K562 (cell line): ENCODE data around the gene LTB4R2. TPM values are rescaled to one million over a fixed set of nuclear protein-coding genes. Genes with fewer than 3 reads are reported as not detected.
A peak's percentile ranks its signal among the peaks of the same experiment; 100 is the strongest.

Source experiments
- ATAC-seq: fragments of 200-7000 bp; cut with Tn5 transposase; 3 replicates; pipeline ENCODE4 v1.9.1; 2020; ENCODE audit warnings: moderate library complexity
- BruUV-seq: library from RNA; stranded (reverse); fragments of 400-500 nt; replicated peaks from 2 replicates; lab custom pipeline; 2021; lab: Mats Ljungman, UMichigan
- CTCF ChIA-PET: fragments of 300-600 bp; formaldehyde crosslinking; extraction: SDS; loops from one replicate; lab custom pipeline; 2021; ENCODE audit warnings: low intra/inter-chr PET ratio; lab: Yijun Ruan, JAX
- POLR2A ChIA-PET: fragments of 300-600, 350-650 bp; sonication (Branson Sonifier 250); formaldehyde crosslinking; extraction: SDS; loops from one replicate; lab custom pipeline; 2021; ENCODE audit warnings: antibody characterized with exemption, inconsistent platforms; lab: Yijun Ruan, JAX
- DNase-seq, 4 experiments: peaks; one replicate each; pipeline versions ENCODE4 v3.0.0 to v3.0.0-alpha.2; 2011 to 2018; ENCODE audit warnings: low spot score in 3 of 4, mixed read lengths in 3 of 4; ENCODE audit errors: extremely low read depth in 1 of 4
- FAIRE-seq: peaks from 2 replicates; lab custom pipeline; 2011; peaks lifted over from hg19 to GRCh38; lab: Jason Lieb, UNC
- H2AFZ ChIP-seq: 2 replicates; pipeline ENCODE4 v1.6.0; 2011; ENCODE audit warnings: low read depth, low read length, control low read depth, inconsistent platforms
- H3K27ac ChIP-seq: fragments of 200-600 bp; 3 replicates; pipeline ENCODE4 v1.8.0; 2011; ENCODE audit warnings: low read depth, mild to moderate bottlenecking, control low read depth, inconsistent platforms, low read length, moderate library complexity, mixed read lengths; ENCODE audit errors: extremely low read depth
- H3K27me3 ChIP-seq, 2 experiments: fragments of 300-600 bp in 1 of 2; 2 replicates in 1 of 2; 3 replicates in 1 of 2; pipeline versions ENCODE4 v1.6.0 to v1.8.0; 2011; ENCODE audit warnings: inconsistent platforms in 2 of 2, low read length in 2 of 2, mild to moderate bottlenecking in 1 of 2, mixed read lengths in 1 of 2, moderate library complexity in 1 of 2; ENCODE audit not compliant: control insufficient read depth in 2 of 2, insufficient read depth in 2 of 2
- H3K36me3 ChIP-seq: fragments of 300-600 bp; 3 replicates; pipeline ENCODE4 v1.8.0; 2011; ENCODE audit warnings: mild to moderate bottlenecking, low read length, inconsistent platforms; ENCODE audit not compliant: control insufficient read depth, insufficient read depth
- H3K4me1 ChIP-seq, 2 experiments: fragments of 200-600 bp in 1 of 2; replicated peaks in 1 of 2; 2 replicates in 1 of 2; 3 replicates in 1 of 2; pipeline versions ENCODE4 v1.5.1 to v1.8.0; 2011; ENCODE audit warnings: inconsistent platforms in 2 of 2, low read length in 2 of 2, mild to moderate bottlenecking in 1 of 2, mixed read lengths in 1 of 2, moderate library complexity in 1 of 2; ENCODE audit not compliant: control insufficient read depth in 2 of 2, insufficient read depth in 2 of 2
- H3K4me2 ChIP-seq: 2 replicates; pipeline ENCODE4 v1.6.1; 2011; ENCODE audit warnings: low read length, control low read depth, inconsistent platforms, mixed read lengths; ENCODE audit not compliant: insufficient read depth
- H3K4me3 ChIP-seq: fragments of 200-600 bp; sonication (generic), shearing (Covaris generic); 2 replicates; pipeline ENCODE4 v1.5.1; 2016; ENCODE audit warnings: control low read depth, inconsistent platforms
- H3K79me2 ChIP-seq: fragments of 200-600 bp; 3 replicates; pipeline ENCODE4 v1.8.0; 2011; ENCODE audit warnings: low read length, inconsistent platforms; ENCODE audit not compliant: control insufficient read depth, insufficient read depth
- H3K9ac ChIP-seq, 2 experiments: 2 replicates each; pipeline versions ENCODE4 v1.6.0 to v1.6.1; 2011; ENCODE audit warnings: low read depth in 2 of 2, low read length in 2 of 2, control low read depth in 1 of 2, inconsistent platforms in 1 of 2, mild to moderate bottlenecking in 1 of 2, mixed read lengths in 1 of 2; ENCODE audit not compliant: insufficient read depth in 1 of 2
- H3K9me1 ChIP-seq: one replicate; pipeline ENCODE4 v1.6.0; 2011; ENCODE audit warnings: inconsistent platforms, mild to moderate bottlenecking, low read length, moderate library complexity; ENCODE audit not compliant: control insufficient read depth, insufficient read depth
- H3K9me3 ChIP-seq: replicated peaks from 2 replicates; pipeline ENCODE4 v1.5.1; 2011; ENCODE audit warnings: low read depth, low read length, inconsistent platforms; ENCODE audit not compliant: control insufficient read depth, insufficient read depth
- H4K20me1 ChIP-seq: replicated peaks from 2 replicates; pipeline ENCODE4 v1.6.1; 2011; ENCODE audit warnings: low read length, inconsistent platforms, mixed read lengths; ENCODE audit not compliant: control insufficient read depth, insufficient read depth
- ARHGAP35 ChIP-seq: fragments of 450-650 bp; IDR thresholded peaks from 2 replicates; pipeline ENCODE4 v1.6.1; 2018; ENCODE audit not compliant: partially characterized antibody
- CBX3 ChIP-seq, 2 experiments: IDR thresholded peaks; 1 replicate in 1 of 2; 2 replicates in 1 of 2; pipeline ENCODE4 v1.6.1; 2012; ENCODE audit warnings: inconsistent platforms in 2 of 2, low read length in 2 of 2, borderline replicate concordance in 1 of 2, control low read depth in 1 of 2
- CTBP1 ChIP-seq: fragments of 450-650 bp; IDR thresholded peaks from 2 replicates; pipeline ENCODE4 v1.6.1; 2016; ENCODE audit warnings: borderline replicate concordance
- HDAC3 ChIP-seq: fragments of 450-650 bp; IDR thresholded peaks from 2 replicates; pipeline ENCODE4 v1.6.1; 2018; ENCODE audit warnings: borderline replicate concordance, mild to moderate bottlenecking, moderate library complexity; ENCODE audit not compliant: partially characterized antibody
- HMG20B ChIP-seq: fragments of 250-450 bp; sonication (Bioruptor Pico); IDR thresholded peaks from 2 replicates; pipeline ENCODE4 v1.5.0; 2021; ENCODE audit warnings: mild to moderate bottlenecking
- MEIS2 ChIP-seq: fragments of 450-650 bp; IDR thresholded peaks from 2 replicates; pipeline ENCODE4 v1.6.1; 2014; ENCODE audit warnings: mild to moderate bottlenecking; ENCODE audit not compliant: partially characterized antibody
- MTA2 ChIP-seq: fragments of 450-650 bp; IDR thresholded peaks from 2 replicates; pipeline ENCODE4 v1.6.1; 2016; ENCODE audit warnings: low read depth
- SMARCA4 ChIP-seq: fragments of 450-650 bp; IDR thresholded peaks from 2 replicates; pipeline ENCODE4 v1.6.1; 2016
- STAT5B ChIP-seq: fragments of 250-450 bp; sonication (Bioruptor Pico); IDR thresholded peaks from 2 replicates; pipeline ENCODE4 v1.8.0; 2021; ENCODE audit warnings: mild to moderate bottlenecking, inconsistent platforms
- ZFPM2 ChIP-seq: fragments of 250-450 bp; sonication (Bioruptor Pico); IDR thresholded peaks from 2 replicates; pipeline ENCODE4 v1.5.1; 2022; ENCODE audit warnings: mild to moderate bottlenecking
- ZNF766 ChIP-seq: fragments of 200-800 bp; sonication (Bioruptor generic); conservative IDR thresholded peaks from 2 replicates; pipeline ENCODE4 v1.6.1; 2016; ENCODE audit warnings: missing genetic modification characterization, missing compliant biosample characterization
- WGBS: fragments of 100-300 bp; shearing (Covaris generic); methylation state at CpG from one replicate; pipeline ENCODE4 v1.1.6; 2016; ENCODE audit warnings: low coverage, mixed read lengths; ENCODE audit not compliant: insufficient coverage; ENCODE audit errors: missing lambda C conversion rate; 5-methylcytosine and 5-hydroxymethylcytosine counted together
- in situ Hi-C: fragments of 300-500 bp; cut with MboI; formaldehyde crosslinking; loops from 4 replicates; pipeline ENCODE4 v1.15.0; 2018; ENCODE audit warnings: inconsistent platforms, mixed read lengths
- intact Hi-C: fragments of 100-400 bp; cut with micrococcal nuclease; formaldehyde crosslinking; loops from 2 replicates; pipeline ENCODE4 v1.14.2; 2022
- polyA plus RNA-seq, 8 experiments: library from polyadenylated mRNA; depleted of rRNA in 4 of 8; stranded (reverse) in 5 of 8; unstranded in 3 of 8; fragments of >200 nt; fragmentation: Nextera tagmentation in 2 of 8; fragmentation: Illumina TruSeq in 1 of 8; extraction: Ambion mirVana in 2 of 8; extraction: Trizol in 1 of 8; gene quantifications; 2 replicates each; pipeline versions ENCODE4 v1.2.1 to v1.2.3, GENCODE V29; 2011 to 2014; ENCODE audit warnings: inconsistent platforms in 1 of 8, missing spikeins in 1 of 8
- total RNA-seq, 7 experiments: library from RNA; depleted of rRNA in 6 of 7; stranded (reverse); fragments of >200 nt in 6 of 7; fragmentation: Illumina TruSeq in 2 of 7; extraction: Trizol in 2 of 7; gene quantifications; 2 replicates each; pipeline versions ENCODE4 v1.2.1 to v1.2.3, GENCODE V29; 2011 to 2021; ENCODE audit warnings: low replicate concordance in 1 of 7
- TF ChIP-seq, protein P1 (sequence below): fragments of 450-650 bp; IDR thresholded peaks from 2 replicates; pipeline ENCODE4 v1.6.1; 2018; ENCODE audit not compliant: partially characterized antibody

The LTB4R2 gene
- total and polyA plus RNA-seq, 9 of the 15 experiments (the other 6 are each of a cell fraction or from before 2014, with no cell fraction given) = 0.03 to 11.6 (median 2.8) TPM; not detected in 1

DNA sequence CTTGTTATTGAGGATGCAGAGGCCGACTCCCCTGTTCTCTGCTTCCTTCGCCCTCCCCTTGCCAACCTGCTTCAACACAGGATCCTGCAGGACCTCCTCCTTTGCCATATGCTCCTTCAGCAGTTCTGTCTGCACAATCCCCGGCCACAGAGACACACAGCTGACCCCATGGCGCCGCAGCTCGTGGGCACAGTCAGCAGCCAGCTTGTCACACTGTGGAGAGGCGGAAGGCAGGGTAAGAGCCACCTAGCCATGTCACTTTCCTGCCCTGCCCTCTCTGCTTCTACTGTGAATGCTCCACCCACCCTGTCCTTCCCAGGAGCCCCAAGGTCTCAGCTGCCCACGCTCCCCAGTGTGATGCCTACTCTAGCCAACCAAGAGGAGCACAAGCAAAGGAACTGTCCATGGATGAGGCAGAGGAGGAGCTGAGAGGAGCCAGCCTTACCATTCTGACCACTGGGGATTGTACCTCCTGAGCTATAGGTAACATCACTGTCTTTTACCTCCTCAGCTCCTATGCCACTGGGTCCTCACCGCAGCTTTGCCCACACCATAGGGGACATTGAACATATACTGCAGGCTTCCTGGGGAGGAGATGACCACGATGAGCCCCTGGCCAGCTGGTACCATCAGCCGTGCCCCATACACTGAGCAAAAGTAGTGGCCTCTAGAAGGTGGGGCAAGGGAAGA is 17.7 kb upstream of the LTB4R2 start:
- in situ Hi-C loops = loop anchor here (10.0 kb wide), 1 partner anchor 277 kb away; no protein-coding TSS in a partner anchor
- POLR2A ChIA-PET = interaction anchor here (0.6 to 1.0 kb wide), 3 partner anchors 26 to 50 kb away, joined by 3 to 4 read pairs (median 3); partner anchors contain the start of gene TINF2
- no peak for FAIRE-seq
- TF ChIP-seq MTA2 (no peak), ZFPM2 (CRISPR knock-in tag) (no peak), SMARCA4 (no peak), HDAC3 (no peak), ARHGAP35 (no peak), CTBP1 (no peak), MEIS2 (no peak), CBX3 (IDR thresholded peaks at IDR 0.05; ENCODE audit: borderline replicate concordance in 1 of 2, low read length in 2 of 2) (no peak), HMG20B (no peak), STAT5B (no peak), ZNF766 (CRISPR knock-in tag) (no peak)
- TF ChIP-seq, protein P1, sequence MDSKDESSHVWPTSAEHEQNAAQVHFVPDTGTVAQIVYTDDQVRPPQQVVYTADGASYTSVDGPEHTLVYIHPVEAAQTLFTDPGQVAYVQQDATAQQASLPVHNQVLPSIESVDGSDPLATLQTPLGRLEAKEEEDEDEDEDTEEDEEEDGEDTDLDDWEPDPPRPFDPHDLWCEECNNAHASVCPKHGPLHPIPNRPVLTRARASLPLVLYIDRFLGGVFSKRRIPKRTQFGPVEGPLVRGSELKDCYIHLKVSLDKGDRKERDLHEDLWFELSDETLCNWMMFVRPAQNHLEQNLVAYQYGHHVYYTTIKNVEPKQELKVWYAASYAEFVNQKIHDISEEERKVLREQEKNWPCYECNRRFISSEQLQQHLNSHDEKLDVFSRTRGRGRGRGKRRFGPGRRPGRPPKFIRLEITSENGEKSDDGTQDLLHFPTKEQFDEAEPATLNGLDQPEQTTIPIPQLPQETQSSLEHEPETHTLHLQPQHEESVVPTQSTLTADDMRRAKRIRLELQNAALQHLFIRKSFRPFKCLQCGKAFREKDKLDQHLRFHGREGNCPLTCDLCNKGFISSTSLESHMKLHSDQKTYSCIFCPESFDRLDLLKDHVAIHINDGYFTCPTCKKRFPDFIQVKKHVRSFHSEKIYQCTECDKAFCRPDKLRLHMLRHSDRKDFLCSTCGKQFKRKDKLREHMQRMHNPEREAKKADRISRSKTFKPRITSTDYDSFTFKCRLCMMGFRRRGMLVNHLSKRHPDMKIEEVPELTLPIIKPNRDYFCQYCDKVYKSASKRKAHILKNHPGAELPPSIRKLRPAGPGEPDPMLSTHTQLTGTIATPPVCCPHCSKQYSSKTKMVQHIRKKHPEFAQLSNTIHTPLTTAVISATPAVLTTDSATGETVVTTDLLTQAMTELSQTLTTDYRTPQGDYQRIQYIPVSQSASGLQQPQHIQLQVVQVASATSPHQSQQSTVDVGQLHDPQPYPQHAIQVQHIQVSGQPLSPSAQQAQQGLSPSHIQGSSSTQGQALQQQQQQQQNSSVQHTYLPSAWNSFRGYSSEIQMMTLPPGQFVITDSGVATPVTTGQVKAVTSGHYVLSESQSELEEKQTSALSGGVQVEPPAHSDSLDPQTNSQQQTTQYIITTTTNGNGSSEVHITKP = no peak

More for the DNA sequence above, 17.7 kb upstream of the LTB4R2 start:
- Histone ChIP-seq H3K4me2 (no peak overlapping the region), H3K36me3 (peaks cover 40% of the 10 kb centered on the region), H3K4me1 (peaks cover 0 to 6% of the 10 kb centered on the region in 2 experiments; a peak in 3 of 5 replicates), H3K27ac (no peak overlapping the region), H3K4me3 (no peak overlapping the region), H2AFZ (no peak overlapping the region), H3K27me3 (no peaks in the 10 kb centered on the region), H3K9me1 (peaks cover 3% of the 10 kb centered on the region), H3K9ac (peak overlapping the region in 1 of 2 experiments; percentile 50; a peak in 1 of 4 replicates), H3K79me2 (no peaks in the 10 kb centered on the region), H4K20me1 (no peaks in the 10 kb centered on the region), H3K9me3 (no peaks in the 10 kb centered on the region)
- 75% methylated on average over 9 of the region's 11 CpGs for WGBS
- no TSS peak for BruUV-seq
- intact Hi-C loops = no loop called here
- DNase-seq (no peak), ATAC-seq (no peak)
- CTCF ChIA-PET = no interaction called here
